Bone marrow (tissue), 2 donors: ENCODE results near the gene ELP1.
"Not testable (repeated sequence)": the region's sequence is repeated elsewhere in the genome, so short reads cannot be mapped to it uniquely, and the experiment has no call there.

Experiments used
- DNase-seq, 2 donors: peaks; one replicate each; lab custom pipeline; 2025; lab: John Stamatoyannopoulos, UW

The ELP1 gene

DNA sequence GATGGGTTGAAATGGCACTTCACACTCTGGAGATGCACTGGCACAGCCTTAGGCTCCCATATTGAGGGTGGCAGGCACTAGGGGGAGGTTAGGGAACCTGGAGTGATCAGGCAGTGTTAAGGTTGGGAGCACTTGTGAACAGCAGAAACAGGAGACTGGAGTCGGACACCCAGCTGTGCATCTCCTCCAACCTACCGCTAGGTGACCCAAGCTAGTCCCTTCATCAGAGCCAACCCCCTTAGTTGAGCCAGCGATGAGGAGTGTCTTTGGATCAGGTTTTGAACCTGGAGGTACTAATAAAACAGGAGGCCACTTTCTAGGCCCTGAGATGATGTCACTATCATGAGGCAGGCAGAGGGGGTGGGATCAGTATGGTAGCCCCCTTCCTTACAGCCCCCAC is 79.8 kb downstream of the ELP1 start:
- DNase-seq = no peak

GRCh38 chr9:108852079-108852478 is 81.8 kb downstream of the ELP1 start:
- DNase-seq = no peak

DNA sequence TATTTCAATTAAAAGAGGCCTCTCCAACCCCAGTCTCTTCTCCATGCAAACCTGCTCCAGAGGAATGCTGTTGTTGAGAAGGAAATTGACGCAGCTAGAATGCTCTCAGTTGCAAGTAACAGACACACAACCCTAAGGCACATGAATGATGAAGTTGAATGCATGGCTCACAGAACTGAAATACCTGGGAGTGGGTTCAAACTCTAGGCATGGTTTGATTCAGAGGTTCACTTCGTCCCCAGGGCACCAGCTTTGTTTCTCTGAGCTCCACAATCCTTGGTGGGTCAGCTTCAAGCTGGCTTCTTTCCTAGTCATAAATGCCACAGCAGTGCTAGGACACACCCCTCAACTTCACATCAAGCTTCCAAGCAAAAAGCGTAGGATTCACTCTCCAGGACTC is 82.8 kb downstream of the ELP1 start:
- DNase-seq = no peak

DNA sequence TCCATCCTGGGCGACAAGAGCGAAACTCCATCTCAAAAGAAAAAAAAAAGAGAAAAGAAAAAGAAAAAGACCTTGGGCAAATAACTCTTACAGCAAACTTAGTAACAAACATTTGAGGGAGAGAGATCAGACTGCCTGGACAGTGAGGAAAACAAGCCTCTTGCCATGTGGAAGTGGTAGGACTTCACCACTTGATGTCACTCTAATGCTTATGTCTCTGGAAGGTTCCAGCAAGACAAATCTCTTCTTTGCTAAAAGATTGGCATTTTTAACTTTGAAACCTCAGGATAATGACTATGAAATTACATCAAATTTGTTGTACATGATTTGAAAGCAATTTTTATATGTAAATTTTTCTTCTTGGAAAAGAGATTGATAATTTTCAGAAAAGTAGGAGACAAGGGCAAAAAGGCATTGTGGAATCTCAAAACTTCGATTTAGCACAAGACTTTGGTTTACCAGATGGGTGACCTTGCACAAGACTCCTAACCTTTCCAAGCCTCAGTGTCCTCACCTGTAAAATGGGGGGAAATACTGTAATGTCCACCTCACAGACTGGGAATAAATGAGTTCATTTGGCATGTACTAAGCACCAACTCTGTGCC is 83.5 kb downstream of the ELP1 start:
- DNase-seq = no peak

DNA sequence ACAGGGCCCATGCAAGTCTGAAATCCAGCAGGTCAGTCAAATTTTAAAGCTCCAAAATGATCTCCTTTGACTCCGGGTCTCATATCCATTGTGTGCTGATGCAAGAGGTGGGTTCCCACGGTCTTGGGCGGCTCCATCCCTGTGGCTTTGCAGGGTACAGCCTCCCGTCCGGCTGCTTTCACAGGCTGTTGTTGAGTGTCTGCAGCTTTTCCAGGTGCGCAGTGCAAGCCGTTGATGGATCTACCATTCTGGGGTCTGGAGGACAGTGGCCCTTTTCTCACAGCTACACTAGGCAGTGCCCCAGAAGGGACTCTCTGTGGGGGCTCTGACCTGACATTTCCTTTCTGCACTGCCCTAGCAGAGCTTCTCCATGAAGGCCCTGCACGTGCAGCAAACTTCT is 85.6 kb downstream of the ELP1 start:
- not testable (repeated sequence) for DNase-seq

DNA sequence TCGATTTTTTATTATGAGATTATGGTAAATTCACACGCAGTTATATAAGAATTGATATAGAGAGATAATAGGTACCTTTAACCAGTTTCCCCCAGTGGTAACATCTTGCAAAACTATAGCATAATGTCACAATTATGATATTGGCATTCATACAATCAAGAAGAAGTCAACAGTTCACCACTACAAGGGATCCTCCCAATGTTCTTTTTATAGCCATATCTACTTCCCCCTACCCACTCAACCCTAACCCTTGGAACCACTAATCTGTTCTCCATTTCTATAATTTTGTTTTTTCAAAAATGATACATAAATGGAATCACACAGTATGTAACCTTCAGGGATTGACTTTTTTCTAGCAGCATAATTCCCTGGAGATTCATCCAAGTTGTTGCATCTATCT is 88.0 kb downstream of the ELP1 start:
- DNase-seq = no peak

DNA sequence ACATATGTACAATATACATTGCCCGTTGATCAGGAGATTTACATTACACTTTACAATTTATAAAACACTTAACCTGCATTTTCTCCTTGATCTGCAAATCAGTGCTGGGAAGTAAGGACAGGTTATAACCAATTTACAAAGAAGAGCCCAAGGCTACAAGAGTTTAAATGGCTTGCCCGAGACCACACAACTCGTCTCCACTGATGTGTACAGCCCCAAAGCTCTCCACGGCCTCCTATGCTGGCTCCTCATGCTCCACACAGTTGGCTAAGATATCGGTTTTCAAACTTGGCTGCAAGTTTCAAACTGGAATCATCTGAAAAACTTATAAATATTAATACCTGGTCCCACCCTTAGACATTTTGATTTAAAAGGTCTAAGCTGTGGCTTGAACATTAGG is 88.4 kb downstream of the ELP1 start:
- no peak for DNase-seq

DNA sequence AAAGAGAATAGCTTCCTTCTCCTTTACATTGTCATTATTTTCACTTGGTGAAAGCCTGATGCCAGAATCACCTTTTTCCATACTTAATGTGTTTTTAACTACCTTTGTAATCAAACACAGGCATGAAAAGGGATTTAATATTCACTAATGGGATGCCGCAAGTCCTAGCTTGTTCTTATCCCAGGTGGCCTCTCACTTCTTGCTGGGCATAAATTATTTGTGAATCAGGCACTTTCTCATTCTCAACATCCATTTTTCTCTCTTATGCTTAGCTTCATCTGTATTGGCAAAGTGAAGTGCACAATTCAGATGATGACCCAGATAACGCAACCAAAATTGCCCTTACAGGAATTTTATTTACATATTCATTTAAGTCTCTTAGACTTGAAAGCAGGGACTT is 89.1 kb downstream of the ELP1 start:
- no peak for DNase-seq

GRCh38 chr9:108844391-108844790 is 89.5 kb downstream of the ELP1 start:
- DNase-seq = no peak

DNA sequence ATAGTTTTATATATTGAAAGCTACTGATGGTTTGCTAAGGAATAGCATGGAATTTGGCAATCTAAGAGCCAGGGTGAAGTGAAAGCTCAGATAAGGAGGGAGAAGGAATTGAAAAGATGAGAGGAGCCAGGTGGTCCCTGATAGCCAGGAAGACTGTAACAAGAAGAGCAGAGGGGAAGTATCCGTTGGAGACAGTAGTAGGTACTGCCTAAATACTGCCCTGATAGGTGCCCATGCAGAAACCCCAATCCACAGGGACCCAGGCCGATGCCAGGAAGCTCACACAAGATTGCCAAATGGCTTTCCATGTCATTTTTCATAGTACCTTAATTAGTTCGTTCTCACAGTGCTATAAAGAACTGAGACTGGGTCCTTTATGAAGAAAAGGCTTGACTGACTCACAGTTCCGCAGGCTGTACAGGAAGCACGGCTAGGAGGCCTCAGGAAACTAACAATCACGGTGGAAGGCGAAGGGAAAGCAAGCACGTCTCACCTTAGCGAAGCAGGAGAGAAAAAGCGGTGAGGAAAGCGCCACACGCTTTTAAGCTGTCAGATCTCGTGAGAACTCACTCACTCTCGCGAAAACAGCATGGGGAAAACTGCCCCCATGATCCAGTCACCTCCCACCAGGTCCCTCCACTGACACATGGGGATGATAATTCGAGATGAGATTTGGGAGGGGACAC is 91.2 kb downstream of the ELP1 start:
- no peak for DNase-seq

DNA sequence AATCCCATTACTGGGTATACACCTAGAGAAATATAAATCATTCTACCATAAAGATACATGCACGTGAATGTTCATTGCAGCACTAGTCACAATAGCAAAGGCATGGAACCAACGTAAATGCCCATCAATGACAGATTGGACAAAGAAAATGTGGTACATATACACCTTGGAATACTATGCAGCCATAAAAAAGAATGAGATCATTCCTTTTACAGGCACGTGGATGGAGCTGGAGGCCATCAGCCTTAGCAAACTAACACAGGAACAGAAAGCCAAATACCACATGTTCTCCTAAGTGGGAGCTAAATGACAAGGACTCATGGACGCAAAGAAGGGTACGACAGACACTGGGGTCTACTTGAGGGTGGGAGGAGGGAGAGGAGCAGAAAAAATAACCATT is 94.4 kb downstream of the ELP1 start:
- not testable (repeated sequence) for DNase-seq

- DNase-seq = no peak
Measured at GRCh38 chr9:108838017-108838416, 95.9 kb downstream of the ELP1 start.

- no peak for DNase-seq
Measured at GRCh38 chr9:108837530-108837929, 96.4 kb downstream of the ELP1 start.

- no peak for DNase-seq
Measured at GRCh38 chr9:108836781-108837180, 97.1 kb downstream of the ELP1 start.

DNA sequence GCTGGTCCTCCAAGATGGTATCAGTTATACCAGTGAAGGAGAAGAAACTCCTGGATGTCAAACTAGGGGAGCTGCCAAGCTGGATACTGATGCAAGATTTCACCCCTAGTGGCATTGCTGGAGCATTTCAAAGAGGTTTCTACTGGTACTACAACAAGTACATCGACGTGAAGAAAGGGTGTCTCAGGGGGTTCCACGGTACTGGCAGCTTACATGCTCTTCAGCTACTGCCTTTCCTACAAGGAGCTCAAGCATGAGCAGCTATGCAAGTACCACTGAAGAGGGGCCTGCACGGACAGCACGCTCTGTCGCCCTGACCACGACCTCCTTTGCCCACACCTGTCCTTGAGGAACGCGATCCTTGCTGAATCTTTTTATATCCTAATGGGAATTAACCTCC is 97.6 kb downstream of the ELP1 start:
- no peak for DNase-seq

DNA sequence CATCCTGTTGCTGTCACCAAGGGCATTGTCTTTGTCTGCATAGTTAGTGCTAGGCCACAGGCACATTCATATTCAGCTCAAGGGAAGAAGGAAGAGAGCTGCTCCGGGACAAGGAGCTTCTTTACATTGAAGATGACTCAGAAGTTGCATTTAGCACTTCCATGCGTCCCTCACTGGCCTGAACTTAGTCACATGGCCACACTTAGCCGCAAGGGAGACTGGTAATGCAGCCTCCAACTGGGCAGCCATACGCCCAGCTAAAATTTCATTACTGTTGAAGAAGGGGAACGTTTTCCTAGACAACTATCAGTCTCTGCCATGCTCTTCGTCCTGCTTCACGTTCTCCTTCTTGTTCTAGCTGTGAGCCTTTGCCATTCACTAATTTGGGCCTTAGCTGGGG is 98.1 kb downstream of the ELP1 start:
- DNase-seq = no peak

- DNase-seq = no peak
Measured at GRCh38 chr9:108834959-108835665, 98.8 kb downstream of the ELP1 start.

DNA sequence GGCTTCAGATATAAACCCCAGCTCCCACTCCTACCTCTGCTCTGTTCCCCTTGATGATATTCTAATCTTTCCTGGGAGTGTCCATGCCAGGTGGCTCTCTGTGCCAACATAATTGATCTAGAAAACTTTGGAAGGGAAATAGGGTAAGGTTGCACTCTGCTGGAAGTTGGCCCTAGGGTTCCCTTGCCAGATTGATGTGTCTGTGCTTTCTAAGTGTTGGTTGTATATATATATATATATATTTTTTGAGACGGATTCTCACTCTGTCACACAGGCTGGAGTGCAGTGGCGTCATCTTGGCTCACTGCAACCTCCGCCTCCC is 101.8 kb downstream of the ELP1 start:
- no peak for DNase-seq

GRCh38 chr9:108831496-108832178 is 102.3 kb downstream of the ELP1 start:
- no peak for DNase-seq

DNA sequence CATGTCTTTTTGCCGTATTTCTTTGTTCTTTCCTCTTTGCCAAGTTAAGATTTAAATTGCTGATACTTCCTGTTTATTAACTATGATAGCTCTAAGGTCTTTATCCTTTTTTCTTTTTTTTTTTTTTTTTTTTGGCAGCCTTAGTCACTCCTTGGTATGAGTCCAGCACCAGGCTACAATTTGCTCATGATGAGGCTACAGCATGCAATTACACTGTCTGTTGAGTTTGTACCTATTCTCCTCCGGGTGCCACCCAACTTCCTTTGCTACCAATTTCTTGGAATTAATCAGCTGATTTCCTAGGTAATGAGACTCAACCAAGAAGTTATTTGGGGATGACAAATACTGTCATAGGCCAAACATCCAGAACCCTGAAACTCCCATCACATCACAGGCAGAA is 103.7 kb downstream of the ELP1 start:
- no peak for DNase-seq

- DNase-seq = no peak
Measured at GRCh38 chr9:108823829-108824228, 110.1 kb downstream of the ELP1 start.
